H1 (cell line): ENCODE measurements around the gene SPACA4.

Experiments
- CEBPB ChIP-seq: IDR thresholded peaks from 2 replicates; pipeline ENCODE4 v1.6.1; 2012; ENCODE audit warnings: low read depth, low read length
- MAFK ChIP-seq: IDR thresholded peaks from 2 replicates; pipeline ENCODE4 v1.6.1; 2012; ENCODE audit warnings: low read depth, mild to moderate bottlenecking, improper control_type of control experiment, low read length
- POLR2A ChIP-seq, 2 experiments: IDR thresholded peaks; 1 replicate in 1 of 2; 2 replicates in 1 of 2; pipeline ENCODE4 v1.6.1; 2011; ENCODE audit warnings: low read depth in 2 of 2, low read length in 2 of 2, mild to moderate bottlenecking in 2 of 2; ENCODE audit errors: control extremely low read depth in 1 of 2
- TF ChIP-seq, protein P1 (sequence below), 3 experiments: IDR thresholded peaks; 1 replicate in 2 of 3; 2 replicates in 1 of 3; pipeline versions ENCODE4 v1.5.1 to v1.6.1; 2011; ENCODE audit warnings: low read length in 3 of 3, mild to moderate bottlenecking in 3 of 3, inconsistent platforms in 2 of 3, low read depth in 1 of 3, moderate library complexity in 1 of 3; ENCODE audit not compliant: insufficient read depth in 1 of 3; ENCODE audit errors: control extremely low read depth in 1 of 3

DNA sequence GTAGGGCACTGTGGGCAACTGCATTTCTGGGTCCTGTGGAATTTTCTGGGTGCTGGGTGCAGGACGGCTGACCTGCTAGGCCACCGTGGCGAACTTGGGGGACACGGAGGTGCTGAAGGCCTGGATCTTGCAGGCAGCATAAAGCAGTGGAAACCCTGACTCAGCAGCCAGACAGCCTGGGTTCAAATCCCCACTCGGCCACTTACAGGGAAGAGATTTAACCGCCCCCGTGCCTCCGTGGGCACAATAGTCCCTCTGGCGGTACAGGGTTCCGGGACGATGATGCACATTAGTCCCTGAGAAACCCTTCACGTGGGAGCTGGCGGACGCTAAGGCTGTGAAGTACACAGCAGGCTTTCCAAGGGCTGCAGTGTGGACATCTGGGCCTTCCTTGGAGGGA is 5.3 kb downstream of the SPACA4 start:
- TF ChIP-seq MAFK (no peak), CEBPB (no peak), POLR2A (IDR thresholded peaks at IDR 0.05; ENCODE audit: control extremely low read depth in 1 of 2, low read depth in 2 of 2, low read length in 2 of 2) (no peak)
- TF ChIP-seq, protein P1, sequence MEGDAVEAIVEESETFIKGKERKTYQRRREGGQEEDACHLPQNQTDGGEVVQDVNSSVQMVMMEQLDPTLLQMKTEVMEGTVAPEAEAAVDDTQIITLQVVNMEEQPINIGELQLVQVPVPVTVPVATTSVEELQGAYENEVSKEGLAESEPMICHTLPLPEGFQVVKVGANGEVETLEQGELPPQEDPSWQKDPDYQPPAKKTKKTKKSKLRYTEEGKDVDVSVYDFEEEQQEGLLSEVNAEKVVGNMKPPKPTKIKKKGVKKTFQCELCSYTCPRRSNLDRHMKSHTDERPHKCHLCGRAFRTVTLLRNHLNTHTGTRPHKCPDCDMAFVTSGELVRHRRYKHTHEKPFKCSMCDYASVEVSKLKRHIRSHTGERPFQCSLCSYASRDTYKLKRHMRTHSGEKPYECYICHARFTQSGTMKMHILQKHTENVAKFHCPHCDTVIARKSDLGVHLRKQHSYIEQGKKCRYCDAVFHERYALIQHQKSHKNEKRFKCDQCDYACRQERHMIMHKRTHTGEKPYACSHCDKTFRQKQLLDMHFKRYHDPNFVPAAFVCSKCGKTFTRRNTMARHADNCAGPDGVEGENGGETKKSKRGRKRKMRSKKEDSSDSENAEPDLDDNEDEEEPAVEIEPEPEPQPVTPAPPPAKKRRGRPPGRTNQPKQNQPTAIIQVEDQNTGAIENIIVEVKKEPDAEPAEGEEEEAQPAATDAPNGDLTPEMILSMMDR (IDR thresholded peaks at IDR 0.05; ENCODE audit: control extremely low read depth in 1 of 3, insufficient read depth in 1 of 3, low read depth in 1 of 3, low read length in 3 of 3): no peak
